Gastrocnemius medialis (tissue), 4 donors: ENCODE results near the gene F2RL2. TPM values are rescaled to one million over a fixed set of nuclear protein-coding genes. Genes with fewer than 3 reads are reported as not detected.

ENCODE experiments used
- ATAC-seq, 2 donors: fragments of 150-250 bp; one replicate each; pipeline ENCODE4 v1.9.1; 2016
- DNase-seq, 2 donors: peaks; one replicate each; pipeline ENCODE4 v3.0.0-alpha.2; 2019
- H3K27ac ChIP-seq, 4 donors: fragments of 200-600 bp; sonication (generic); 1 replicate in 1 of 4; 2 replicates in 3 of 4; pipeline ENCODE4 v1.5.1; 2016 to 2018; ENCODE audit warnings: mild to moderate bottlenecking in 2 of 4, moderate library complexity in 1 of 4
- H3K27me3 ChIP-seq, 3 donors: fragments of 200-600 bp; sonication (generic) in 2 of 3; 1 replicate in 1 of 3; 2 replicates in 2 of 3; pipeline versions ENCODE4 v1.5.1 to v1.6.0; 2016 to 2019; ENCODE audit warnings: mild to moderate bottlenecking in 1 of 3, moderate library complexity in 1 of 3
- H3K36me3 ChIP-seq, 2 donors: fragments of 200-600 bp; sonication (generic) in 1 of 2; one replicate each; pipeline ENCODE4 v1.5.1; 2017 to 2018
- H3K4me1 ChIP-seq, 2 donors: fragments of 200-600 bp; sonication (generic) in 1 of 2; one replicate each; pipeline ENCODE4 v1.5.1; 2016 to 2017; ENCODE audit warnings: mild to moderate bottlenecking in 2 of 2
- H3K4me3 ChIP-seq, 4 donors: fragments of 200-600 bp; sonication (generic) in 3 of 4; 1 replicate in 1 of 4; 2 replicates in 3 of 4; pipeline ENCODE4 v1.5.1; 2016 to 2019; ENCODE audit warnings: mild to moderate bottlenecking in 2 of 4
- H3K9me3 ChIP-seq, 3 donors: fragments of 200-600 bp; sonication (generic) in 2 of 3; 1 replicate in 1 of 3; 2 replicates in 2 of 3; pipeline ENCODE4 v1.5.1; 2016 to 2019
- CTCF ChIP-seq, 5 experiments: fragments of 450-650 bp in 3 of 5; fragments of 200-600 bp in 2 of 5; sonication (generic) in 2 of 5; IDR thresholded peaks in 4 of 5; conservative IDR thresholded peaks in 1 of 5; 1 replicate in 4 of 5; 2 replicates in 1 of 5; pipeline ENCODE4 v1.5.1; 2016 to 2019; ENCODE audit warnings: antibody characterized with exemption in 5 of 5, mild to moderate bottlenecking in 3 of 5, moderate library complexity in 3 of 5
- POLR2A ChIP-seq, 2 donors: fragments of 450-650 bp; IDR thresholded peaks; one replicate each; pipeline ENCODE4 v1.6.1; 2017; ENCODE audit warnings: antibody characterized with exemption in 2 of 2, mild to moderate bottlenecking in 2 of 2, moderate library complexity in 2 of 2
- in situ Hi-C, 4 donors: fragments of 200-750 bp; cut with MboI; loops; one replicate each; pipeline versions ENCODE4 v1.15.0 to v1.8.0; 2017; ENCODE audit warnings: low sequenced_read_pairs in 4 of 4
- intact Hi-C: fragments of 100-400 bp; cut with DNase I; formaldehyde crosslinking; loops from one replicate; pipeline ENCODE4 v1.15.1; 2023; ENCODE audit warnings: low total_unique reads
- total RNA-seq, 4 donors: library from RNA; depleted of rRNA; stranded (reverse); fragments of >200 nt; gene quantifications; one replicate each; pipeline versions ENCODE4 v1.1.0 to v1.2.3, GENCODE V29; 2016

F2RL2 gene
- total RNA-seq, 4 donors from 2014 or later, result not detected

- DNase-seq (no peak), ATAC-seq (no peak)
- intact Hi-C loops, result no loop called here
- Histone ChIP-seq H3K27me3 (no peaks in the 10 kb centered on the region), H3K9me3 (no peaks in the 10 kb centered on the region), H3K4me3 (no peak overlapping the region), H3K27ac (no peak overlapping the region), H3K36me3 (no peaks in the 10 kb centered on the region), H3K4me1 (no peaks in the 10 kb centered on the region)
- in situ Hi-C loops, result no loop called here
- TF ChIP-seq POLR2A (IDR thresholded peaks at IDR 0.05) (no peak), CTCF (IDR thresholded peaks at IDR 0.05 in 4 of 5, conservative IDR thresholded peaks at IDR 0.05 in 1 of 5) (no peak)
Observed at GRCh38 chr5:76637490-76637889, 14.3 kb upstream of the F2RL2 start.

- DNase-seq (no peak), ATAC-seq (no peak)
- H3K4me3 ChIP-seq, result no peak overlapping the region
- intact Hi-C loops (no loop called here), in situ Hi-C loops (no loop called here)
- no peaks in the 10 kb centered on the region for H3K9me3 ChIP-seq
- H3K27ac ChIP-seq, result no peak overlapping the region
- TF ChIP-seq POLR2A (IDR thresholded peaks at IDR 0.05) (no peak), CTCF (IDR thresholded peaks at IDR 0.05 in 4 of 5, conservative IDR thresholded peaks at IDR 0.05 in 1 of 5) (no peak)
- H3K4me1 ChIP-seq, result no peaks in the 10 kb centered on the region
- no peaks in the 10 kb centered on the region for H3K27me3 ChIP-seq
- H3K36me3 ChIP-seq, result no peaks in the 10 kb centered on the region
Observed at GRCh38 chr5:76634661-76635060, 11.5 kb upstream of the F2RL2 start.

- TF ChIP-seq POLR2A (IDR thresholded peaks at IDR 0.05) (no peak), CTCF (IDR thresholded peaks at IDR 0.05 in 4 of 5, conservative IDR thresholded peaks at IDR 0.05 in 1 of 5) (no peak)
- DNase-seq, result no peak
- no peaks in the 10 kb centered on the region for H3K9me3 ChIP-seq
- H3K27ac ChIP-seq, result no peak overlapping the region
- in situ Hi-C loops (no loop called here), intact Hi-C loops (no loop called here)
- no peak overlapping the region for H3K4me3 ChIP-seq
- no peaks in the 10 kb centered on the region for H3K4me1 ChIP-seq
- no peak for ATAC-seq
- H3K36me3 ChIP-seq, result no peaks in the 10 kb centered on the region
- no peaks in the 10 kb centered on the region for H3K27me3 ChIP-seq
Observed at GRCh38 chr5:76626738-76627137, 3.5 kb upstream of the F2RL2 start.

GRCh38 chr5:76625087-76625815 is 2.0 kb upstream of the F2RL2 start:
- Histone ChIP-seq H3K36me3 (no peaks in the 10 kb centered on the region), H3K27ac (no peak overlapping the region), H3K9me3 (no peaks in the 10 kb centered on the region), H3K27me3 (no peaks in the 10 kb centered on the region), H3K4me1 (no peaks in the 10 kb centered on the region), H3K4me3 (no peak overlapping the region)
- intact Hi-C loops, result no loop called here
- ATAC-seq (no peak), DNase-seq (no peak)
- in situ Hi-C loops, result no loop called here
- no peak for TF ChIP-seq POLR2A (IDR thresholded peaks at IDR 0.05)
- TF ChIP-seq CTCF (IDR thresholded peaks at IDR 0.05 in 4 of 5, conservative IDR thresholded peaks at IDR 0.05 in 1 of 5), result no peak

- no peak for DNase-seq
- Histone ChIP-seq H3K27ac (no peak overlapping the region), H3K36me3 (no peaks in the 10 kb centered on the region), H3K4me3 (no peak overlapping the region), H3K9me3 (no peaks in the 10 kb centered on the region), H3K4me1 (no peaks in the 10 kb centered on the region), H3K27me3 (no peaks in the 10 kb centered on the region)
- ATAC-seq, result no peak
- intact Hi-C loops, result no loop called here
- in situ Hi-C loops, result loop anchor here in 1 of 4 donors (25.0 kb wide), 1 partner anchor 390 kb away; no protein-coding TSS in a partner anchor
- TF ChIP-seq CTCF (IDR thresholded peaks at IDR 0.05 in 4 of 5, conservative IDR thresholded peaks at IDR 0.05 in 1 of 5) (no peak), POLR2A (IDR thresholded peaks at IDR 0.05) (no peak)
Observed at GRCh38 chr5:76622076-76622475, 1.1 kb downstream of the F2RL2 start.
